ENCODE data around the gene EMC9. TPM values are rescaled to one million over a fixed set of nuclear protein-coding genes. Genes with fewer than 3 reads are reported as not detected.

EMC9 gene, protein sequence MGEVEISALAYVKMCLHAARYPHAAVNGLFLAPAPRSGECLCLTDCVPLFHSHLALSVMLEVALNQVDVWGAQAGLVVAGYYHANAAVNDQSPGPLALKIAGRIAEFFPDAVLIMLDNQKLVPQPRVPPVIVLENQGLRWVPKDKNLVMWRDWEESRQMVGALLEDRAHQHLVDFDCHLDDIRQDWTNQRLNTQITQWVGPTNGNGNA
- total RNA-seq (2013) = 6.0 TPM
- polyA plus RNA-seq (1 to 10 TPM; 6.4 to 9.4 (median 8.5) TPM), polyA minus RNA-seq (2.2 and 2.6 TPM in 2 replicates), total RNA-seq (0.91 to 3.9 (median 2.2) reads per million in 11 experiments)

DNA sequence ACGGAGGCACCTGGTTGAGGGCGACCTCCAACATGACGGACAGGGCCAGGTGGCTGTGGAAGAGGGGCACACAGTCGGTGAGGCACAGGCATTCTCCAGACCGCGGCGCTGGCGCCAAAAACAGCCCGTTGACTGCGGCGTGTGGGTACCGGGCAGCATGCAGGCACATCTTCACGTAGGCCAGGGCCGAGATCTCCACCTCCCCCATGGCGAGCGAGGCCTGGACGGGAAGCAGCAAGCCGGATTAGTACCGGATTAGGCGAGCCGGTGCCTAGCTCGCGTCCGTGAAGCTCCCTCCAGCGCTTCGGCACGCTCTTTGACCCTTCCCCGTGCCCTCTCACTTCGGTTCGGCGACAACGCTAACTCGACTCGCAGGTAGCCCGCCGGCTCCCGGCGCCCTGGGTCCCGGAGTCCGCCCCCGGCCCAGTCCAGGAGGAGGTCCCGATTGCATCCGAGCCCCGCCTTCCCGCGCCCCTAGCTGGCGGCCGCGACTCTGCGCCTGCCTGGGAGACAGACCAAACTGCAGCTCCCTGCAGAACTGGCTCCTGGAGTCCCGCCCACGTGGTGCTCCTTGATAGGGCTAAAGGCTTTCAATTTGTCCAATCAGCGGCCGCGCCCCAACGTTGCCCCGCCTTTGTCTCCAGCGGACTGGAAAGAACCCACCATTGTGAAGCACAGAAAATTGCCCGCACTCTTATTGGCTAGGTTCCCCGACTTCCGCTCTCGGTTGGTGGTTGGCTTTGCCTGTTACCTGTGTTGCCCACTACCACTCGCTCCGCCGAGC is at the start of gene EMC9:
Gene EMC9, minus strand, starts transcription at position 495 of the 784 bp plus-strand sequence. Its CDS starts 287 bp downstream, at position 208.
- Histone ChIP-seq H3K27me3 (ENCODE audit: control insufficient read depth in 2 of 2, insufficient read depth in 2 of 2, low read length in 2 of 2) (no peaks in the 10 kb centered on the region), H2AFZ (ENCODE audit: insufficient read depth, low read depth, low read length, poor library complexity, severe bottlenecking) (peak within 1 kb of the TSS; percentile 90), H3K27ac (ENCODE audit: low read depth in 1 of 2, low read length in 2 of 2) (peak within 1 kb of the TSS; percentile 69 to 79), H3K36me3 (replicated peaks in 1 of 2; ENCODE audit: control insufficient read depth in 1 of 2, insufficient read depth in 2 of 2, low read length in 2 of 2) (peaks cover 42 to 53% of the 10 kb centered on the region in 2 donors), H3K4me3 (replicated peaks in 1 of 3; ENCODE audit: low read depth in 2 of 3, low read length in 3 of 3) (peak within 1 kb of the TSS; percentile 70 to 92 (median 81)), H3K4me2 (replicated peaks; ENCODE audit: extremely low read depth, low read length, poor library complexity, severe bottlenecking) (peak within 1 kb of the TSS; percentile 99), H4K20me1 (ENCODE audit: insufficient read depth, low read length) (peaks cover 63% of the 10 kb centered on the region), H3K9ac (ENCODE audit: insufficient read depth, low read length, poor library complexity, severe bottlenecking) (peak within 1 kb of the TSS; percentile 74), H3K79me2 (ENCODE audit: insufficient read depth, low read length) (peaks cover 78% of the 10 kb centered on the region), H3K9me3 (replicated peaks in 1 of 2; ENCODE audit: control insufficient read depth in 1 of 2, insufficient read depth in 1 of 2, low read length in 2 of 2) (no peaks in the 10 kb centered on the region), H3K4me1 (ENCODE audit: control insufficient read depth in 1 of 2, insufficient read depth in 2 of 2, low read length in 2 of 2) (peaks cover 51 to 65% of the 10 kb centered on the region in 2 donors)
- intact Hi-C loops (cut with micrococcal nuclease) = no loop called here
- peaks cover 53 to 57% of the 10 kb centered on the region in 2 donors for H3K36me3 Mint-ChIP-seq
- no peaks in the 10 kb centered on the region for H3K9me3 Mint-ChIP-seq
- H3K4me3 Mint-ChIP-seq = peak within 1 kb of the TSS; percentile 87 to 91
- DNase-seq = peak; percentile 97 to 100 (median 97)
- H3K27ac Mint-ChIP-seq = peak within 1 kb of the TSS; percentile 83 to 95 (median 92)
- H3K4me1 Mint-ChIP-seq = peaks cover 70% of the 10 kb centered on the region
- H3K27me3 Mint-ChIP-seq (ENCODE audit: low read depth in 3 of 3) = peaks cover 0 to 2% (median 1%) of the 10 kb centered on the region in 3 donors
- TF ChIP-seq, protein P1, sequence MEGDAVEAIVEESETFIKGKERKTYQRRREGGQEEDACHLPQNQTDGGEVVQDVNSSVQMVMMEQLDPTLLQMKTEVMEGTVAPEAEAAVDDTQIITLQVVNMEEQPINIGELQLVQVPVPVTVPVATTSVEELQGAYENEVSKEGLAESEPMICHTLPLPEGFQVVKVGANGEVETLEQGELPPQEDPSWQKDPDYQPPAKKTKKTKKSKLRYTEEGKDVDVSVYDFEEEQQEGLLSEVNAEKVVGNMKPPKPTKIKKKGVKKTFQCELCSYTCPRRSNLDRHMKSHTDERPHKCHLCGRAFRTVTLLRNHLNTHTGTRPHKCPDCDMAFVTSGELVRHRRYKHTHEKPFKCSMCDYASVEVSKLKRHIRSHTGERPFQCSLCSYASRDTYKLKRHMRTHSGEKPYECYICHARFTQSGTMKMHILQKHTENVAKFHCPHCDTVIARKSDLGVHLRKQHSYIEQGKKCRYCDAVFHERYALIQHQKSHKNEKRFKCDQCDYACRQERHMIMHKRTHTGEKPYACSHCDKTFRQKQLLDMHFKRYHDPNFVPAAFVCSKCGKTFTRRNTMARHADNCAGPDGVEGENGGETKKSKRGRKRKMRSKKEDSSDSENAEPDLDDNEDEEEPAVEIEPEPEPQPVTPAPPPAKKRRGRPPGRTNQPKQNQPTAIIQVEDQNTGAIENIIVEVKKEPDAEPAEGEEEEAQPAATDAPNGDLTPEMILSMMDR (IDR thresholded peaks at IDR 0.05) = peak; percentile 17
- WGBS (ENCODE audit: insufficient coverage) = under 1% methylated on average over 65 of the region's 65 CpGs

DNA sequence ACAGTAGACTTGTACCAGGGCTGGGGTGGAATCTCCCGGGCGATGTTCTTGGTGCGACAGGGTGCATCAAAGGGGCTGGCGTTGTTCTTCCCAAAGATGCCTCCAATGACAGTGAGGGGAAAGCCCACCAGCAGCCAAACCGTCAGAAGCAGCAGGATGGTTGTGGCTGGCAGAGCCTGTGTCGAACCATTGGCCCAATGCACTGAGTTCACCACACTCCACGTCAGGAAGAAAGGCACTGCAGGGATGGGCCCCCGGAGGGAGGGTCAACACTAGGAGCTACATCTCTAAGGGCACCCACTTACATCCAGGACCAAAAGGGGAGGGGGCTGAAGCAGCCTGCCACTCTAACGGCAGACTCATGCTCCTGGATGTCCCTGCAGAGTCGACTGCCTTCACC is 49.0 kb upstream of the EMC9 start:
- peaks cover 0 to 3% (median 0%) of the 10 kb centered on the region in 3 donors for H3K27me3 Mint-ChIP-seq (ENCODE audit: low read depth in 3 of 3)
- TF ChIP-seq, protein P1 (IDR thresholded peaks at IDR 0.05) = no peak
- Histone ChIP-seq H3K9me3 (replicated peaks in 1 of 2; ENCODE audit: control insufficient read depth in 1 of 2, insufficient read depth in 1 of 2, low read length in 2 of 2) (no peaks in the 10 kb centered on the region), H3K4me3 (replicated peaks in 1 of 3; ENCODE audit: low read depth in 2 of 3, low read length in 3 of 3) (no peak overlapping the region), H3K79me2 (ENCODE audit: insufficient read depth, low read length) (peaks cover 34% of the 10 kb centered on the region), H4K20me1 (ENCODE audit: insufficient read depth, low read length) (no peaks in the 10 kb centered on the region), H3K4me1 (ENCODE audit: control insufficient read depth in 1 of 2, insufficient read depth in 2 of 2, low read length in 2 of 2) (peaks cover 28 to 35% of the 10 kb centered on the region in 2 donors), H3K27me3 (ENCODE audit: control insufficient read depth in 2 of 2, insufficient read depth in 2 of 2, low read length in 2 of 2) (no peaks in the 10 kb centered on the region), H3K9ac (ENCODE audit: insufficient read depth, low read length, poor library complexity, severe bottlenecking) (no peak overlapping the region), H3K27ac (ENCODE audit: low read depth in 1 of 2, low read length in 2 of 2) (no peak overlapping the region), H3K4me2 (replicated peaks; ENCODE audit: extremely low read depth, low read length, poor library complexity, severe bottlenecking) (no peak overlapping the region), H2AFZ (ENCODE audit: insufficient read depth, low read depth, low read length, poor library complexity, severe bottlenecking) (no peak overlapping the region), H3K36me3 (replicated peaks in 1 of 2; ENCODE audit: control insufficient read depth in 1 of 2, insufficient read depth in 2 of 2, low read length in 2 of 2) (peaks cover 21 to 44% of the 10 kb centered on the region in 2 donors)
- DNase-seq = no peak
- intact Hi-C loops (cut with micrococcal nuclease) = no loop called here
- H3K4me1 Mint-ChIP-seq = peaks cover 40% of the 10 kb centered on the region
- peak overlapping the region in 2 of 7 donors; percentile 53 to 78 for H3K27ac Mint-ChIP-seq
- H3K36me3 Mint-ChIP-seq = peaks cover 44 to 46% of the 10 kb centered on the region in 2 donors
- H3K4me3 Mint-ChIP-seq = no peak overlapping the region
- H3K9me3 Mint-ChIP-seq = no peaks in the 10 kb centered on the region
- WGBS (ENCODE audit: insufficient coverage) = 94% methylated on average over 6 of the region's 10 CpGs

All from CD14-positive monocyte (primary cell).